NCI-H1105 treated with DMSO at 0.1 percent for 48 hours (cell line): ENCODE measurements around the gene CDH23.

Experiments used
- DNase-seq: peaks from one replicate; lab custom pipeline; 2025; lab: John Stamatoyannopoulos, UW

The CDH23 gene

DNA sequence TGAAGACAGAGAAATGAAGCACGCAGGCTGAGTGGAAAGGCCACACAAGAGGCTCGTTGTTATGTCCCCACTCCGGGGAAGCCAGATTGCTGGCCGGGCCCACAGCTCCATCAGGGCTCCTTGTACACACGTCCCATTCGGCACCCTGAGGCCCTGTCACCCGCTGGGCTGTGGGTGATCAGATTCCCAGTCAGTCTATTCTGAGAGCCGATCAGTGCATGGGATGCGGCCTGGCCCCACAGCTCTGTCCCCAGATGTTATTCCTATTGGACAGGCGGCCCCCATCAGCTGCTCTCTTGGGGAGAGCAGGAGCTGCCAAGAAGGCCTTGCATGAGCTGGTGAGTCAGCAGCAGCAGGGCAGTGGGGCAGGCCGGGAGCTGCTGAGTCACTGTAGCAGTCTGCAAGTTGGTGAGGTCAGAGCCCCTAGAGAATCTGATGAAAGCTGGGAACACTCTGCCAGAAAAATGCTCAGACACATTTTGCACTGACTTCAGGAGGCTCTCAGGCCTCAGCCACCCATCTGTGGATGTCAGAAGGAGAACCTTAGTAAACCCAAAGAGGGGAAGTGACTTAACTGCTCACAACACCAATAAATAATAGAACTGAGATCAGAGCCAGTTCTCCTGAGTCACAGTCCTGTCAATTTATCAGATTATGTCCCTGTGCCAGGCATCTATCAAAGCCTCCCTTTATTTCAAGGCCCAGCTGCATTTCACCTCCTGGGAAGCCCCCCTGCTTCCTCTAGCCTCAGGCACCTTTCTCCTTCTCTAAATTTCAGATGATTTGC is 463.7 kb downstream of the CDH23 start:
- no peak for DNase-seq

DNA sequence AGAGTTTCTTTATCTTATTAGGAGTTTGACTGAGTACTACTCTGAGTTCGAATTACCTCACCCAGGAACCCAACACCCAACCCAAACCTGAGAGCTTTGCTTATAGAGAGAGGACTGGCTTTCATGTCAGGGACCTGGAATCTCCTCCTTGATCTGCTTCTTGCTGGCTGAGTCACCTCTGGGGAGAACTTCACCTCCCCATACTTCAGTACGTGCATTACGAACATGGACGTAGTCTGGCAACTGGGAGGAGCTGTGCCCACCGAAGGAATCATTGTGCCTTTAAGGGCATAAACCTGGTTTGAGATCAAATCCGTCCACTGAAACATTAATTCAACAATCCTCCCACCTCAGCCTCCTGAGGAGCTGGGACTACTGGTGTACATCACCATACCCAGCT is 466.5 kb downstream of the CDH23 start:
- DNase-seq: no peak

DNA sequence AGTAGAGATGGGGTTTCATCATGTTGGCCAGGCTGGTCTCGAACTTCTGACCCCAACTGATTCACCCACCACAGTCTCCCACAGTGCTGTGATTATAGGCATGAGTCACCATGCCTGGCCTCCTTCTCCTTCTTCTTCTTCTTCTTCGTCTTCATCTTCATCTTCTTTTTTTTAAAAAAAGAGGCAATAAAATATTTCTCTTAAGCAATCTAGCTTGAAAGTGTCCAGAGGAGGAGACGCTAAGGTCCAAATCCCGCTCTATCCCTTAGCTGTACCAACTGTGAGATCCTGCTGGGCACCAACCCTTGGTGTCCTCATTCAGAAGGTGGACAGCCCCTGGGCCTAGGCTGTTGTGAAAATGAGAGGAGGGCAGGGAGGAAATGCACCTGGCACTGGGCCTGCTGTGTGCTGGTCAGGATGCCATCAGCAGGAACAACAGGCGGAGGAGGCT is 468.2 kb downstream of the CDH23 start:
- DNase-seq: no peak
